Lower lobe of right lung (tissue), 2 donors: ENCODE results near the gene TBX18. TPM values are rescaled to one million over a fixed set of nuclear protein-coding genes. Genes with fewer than 3 reads are reported as not detected.

ENCODE experiments used
- ATAC-seq, 2 donors: fragments of 200-7000 bp; cut with Tn5 transposase; one replicate each; pipeline ENCODE4 v1.9.1; 2020 to 2022; ENCODE audit warnings: mild to moderate bottlenecking in 2 of 2, moderate library complexity in 2 of 2
- DNase-seq: peaks from one replicate; pipeline ENCODE4 v3.0.0-alpha.2; 2020
- H3K27ac ChIP-seq: fragments of 200-600 bp; one replicate; pipeline ENCODE4 v1.8.0; 2022
- H3K27me3 ChIP-seq: fragments of 200-600 bp; one replicate; pipeline ENCODE4 v1.8.0; 2022; ENCODE audit warnings: low read depth
- H3K36me3 ChIP-seq: fragments of 200-600 bp; one replicate; pipeline ENCODE4 v1.8.0; 2022; ENCODE audit warnings: mild to moderate bottlenecking
- H3K4me1 ChIP-seq: fragments of 200-600 bp; one replicate; pipeline ENCODE4 v1.8.0; 2022
- H3K4me3 ChIP-seq: fragments of 200-600 bp; one replicate; pipeline ENCODE4 v1.8.0; 2022; ENCODE audit warnings: mild to moderate bottlenecking
- H3K9me3 ChIP-seq: fragments of 200-600 bp; one replicate; pipeline ENCODE4 v1.8.0; 2022
- intact Hi-C: fragments of 100-400 bp; cut with DNase I; formaldehyde crosslinking; loops from one replicate; pipeline ENCODE4 v1.11.0; 2022
- total RNA-seq: library from RNA; stranded (reverse); fragmentation: NEBNext Ultra II Directional; extraction: Animal tissue kit (Norgen Biotek cat#: 25700); gene quantifications from one replicate; pipeline ENCODE4 v1.2.1, GENCODE V29; 2021
- TF ChIP-seq, protein P1 (sequence below): fragments of 200-600 bp; IDR thresholded peaks from one replicate; pipeline ENCODE4 v1.8.0; 2022; ENCODE audit warnings: antibody characterized with exemption, mild to moderate bottlenecking
- donor health status: DM: no; HTN: yes; CAD: no; lungs with severe emphysema.

Gene TBX18
- total RNA-seq, 1 donor from 2014 or later = 1.5 TPM

DNA sequence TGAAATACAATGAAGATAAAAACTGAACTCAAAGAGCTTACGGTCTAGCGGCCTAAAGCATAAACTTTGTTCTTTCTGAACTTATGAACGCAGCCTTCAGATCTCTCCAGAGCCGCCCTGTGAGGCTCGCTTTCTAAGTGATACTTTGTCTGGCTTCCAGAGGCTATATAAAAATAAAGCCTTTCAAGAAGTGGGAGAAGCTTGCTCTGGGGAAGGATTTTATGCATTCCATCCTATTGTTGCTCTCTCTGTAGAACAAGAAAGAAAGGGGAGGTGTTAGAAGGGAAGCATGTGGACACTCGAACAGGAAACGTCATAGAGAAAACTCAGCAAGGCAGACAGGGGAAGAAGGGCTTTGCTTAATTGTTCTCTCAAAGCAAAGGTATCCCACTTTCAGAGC lies 77.0 kb downstream of the TBX18 start:
- intact Hi-C loops = no loop called here
- no peak overlapping the region for H3K27ac ChIP-seq
- H3K4me3 ChIP-seq = no peak overlapping the region

DNA sequence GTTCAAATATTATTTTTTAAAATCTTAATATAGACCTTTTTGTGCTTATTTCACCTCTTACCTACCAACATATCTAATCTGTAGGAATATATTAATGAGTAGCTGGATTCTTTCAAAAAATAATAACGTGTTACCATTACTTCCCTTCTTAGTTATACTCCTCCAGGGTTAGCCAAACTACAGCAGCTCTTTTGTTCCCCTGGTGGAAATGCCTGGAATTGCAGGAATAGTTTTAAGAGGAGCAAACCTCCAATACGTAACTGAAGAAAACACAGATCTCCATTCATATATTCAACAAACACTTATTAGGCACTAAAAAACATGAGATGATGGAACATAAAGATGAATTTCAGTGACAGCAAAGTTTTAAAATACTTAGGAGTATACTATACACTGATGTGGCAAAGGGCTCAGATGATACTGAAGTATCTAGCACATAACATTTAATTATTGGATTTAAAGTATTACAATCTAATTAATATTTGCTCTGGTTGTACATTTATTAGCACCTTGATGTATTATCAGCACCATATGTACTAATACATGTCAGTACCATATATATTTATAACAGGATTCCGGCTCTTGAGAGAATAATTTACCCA lies 78.3 kb downstream of the TBX18 start:
- no peak for ATAC-seq
- Histone ChIP-seq H3K36me3 (no peaks in the 10 kb centered on the region), H3K4me1 (no peaks in the 10 kb centered on the region), H3K27ac (no peak overlapping the region), H3K4me3 (no peak overlapping the region), H3K9me3 (no peaks in the 10 kb centered on the region), H3K27me3 (no peaks in the 10 kb centered on the region)
- no peak for DNase-seq
- TF ChIP-seq, protein P1, sequence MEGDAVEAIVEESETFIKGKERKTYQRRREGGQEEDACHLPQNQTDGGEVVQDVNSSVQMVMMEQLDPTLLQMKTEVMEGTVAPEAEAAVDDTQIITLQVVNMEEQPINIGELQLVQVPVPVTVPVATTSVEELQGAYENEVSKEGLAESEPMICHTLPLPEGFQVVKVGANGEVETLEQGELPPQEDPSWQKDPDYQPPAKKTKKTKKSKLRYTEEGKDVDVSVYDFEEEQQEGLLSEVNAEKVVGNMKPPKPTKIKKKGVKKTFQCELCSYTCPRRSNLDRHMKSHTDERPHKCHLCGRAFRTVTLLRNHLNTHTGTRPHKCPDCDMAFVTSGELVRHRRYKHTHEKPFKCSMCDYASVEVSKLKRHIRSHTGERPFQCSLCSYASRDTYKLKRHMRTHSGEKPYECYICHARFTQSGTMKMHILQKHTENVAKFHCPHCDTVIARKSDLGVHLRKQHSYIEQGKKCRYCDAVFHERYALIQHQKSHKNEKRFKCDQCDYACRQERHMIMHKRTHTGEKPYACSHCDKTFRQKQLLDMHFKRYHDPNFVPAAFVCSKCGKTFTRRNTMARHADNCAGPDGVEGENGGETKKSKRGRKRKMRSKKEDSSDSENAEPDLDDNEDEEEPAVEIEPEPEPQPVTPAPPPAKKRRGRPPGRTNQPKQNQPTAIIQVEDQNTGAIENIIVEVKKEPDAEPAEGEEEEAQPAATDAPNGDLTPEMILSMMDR = peak; percentile 20
- intact Hi-C loops = no loop called here

More for the DNA sequence above, 77.0 kb downstream of the TBX18 start:
- H3K36me3 ChIP-seq = no peaks in the 10 kb centered on the region
- no peaks in the 10 kb centered on the region for H3K27me3 ChIP-seq
- H3K4me1 ChIP-seq = no peaks in the 10 kb centered on the region
- ATAC-seq (no peak), DNase-seq (no peak)
- TF ChIP-seq, protein P1 = no peak
- no peaks in the 10 kb centered on the region for H3K9me3 ChIP-seq

DNA sequence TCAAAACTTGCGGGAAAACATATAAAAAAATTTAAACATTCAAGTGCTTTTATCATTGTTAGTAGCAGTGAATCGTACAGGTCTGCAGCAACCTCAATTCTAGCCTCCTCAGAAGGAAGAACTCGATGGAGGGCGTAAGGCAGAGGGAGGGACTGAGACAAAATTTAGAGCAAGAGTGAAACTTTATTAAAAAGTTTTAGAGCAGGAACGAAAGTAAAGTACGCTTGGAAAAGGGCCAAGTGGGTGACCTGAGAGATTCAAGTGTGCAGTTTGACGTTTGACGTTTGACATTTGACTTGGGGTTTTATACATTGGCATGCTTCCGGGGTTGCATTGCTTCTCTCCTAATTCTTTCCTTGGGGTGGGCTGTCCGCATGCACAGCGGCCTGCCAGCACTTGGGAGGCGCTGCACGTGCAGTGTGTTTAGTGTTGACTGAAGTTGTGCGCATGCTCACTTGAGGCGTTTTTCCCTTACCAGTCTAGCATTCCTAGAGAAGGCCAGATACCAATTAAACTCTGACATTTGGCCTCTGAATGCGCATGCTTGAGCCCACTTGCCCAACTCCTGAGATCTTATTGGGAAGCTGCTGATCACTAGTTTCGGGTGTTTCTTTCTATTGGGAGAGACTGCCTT lies 82.6 kb downstream of the TBX18 start:
- no peak overlapping the region for H3K4me3 ChIP-seq
- intact Hi-C loops = no loop called here
- DNase-seq = no peak
- no peaks in the 10 kb centered on the region for H3K9me3 ChIP-seq
- TF ChIP-seq, protein P1 = no peak
- H3K36me3 ChIP-seq = no peaks in the 10 kb centered on the region
- no peak for ATAC-seq
- no peaks in the 10 kb centered on the region for H3K27me3 ChIP-seq
- no peaks in the 10 kb centered on the region for H3K4me1 ChIP-seq
- H3K27ac ChIP-seq = no peak overlapping the region

DNA sequence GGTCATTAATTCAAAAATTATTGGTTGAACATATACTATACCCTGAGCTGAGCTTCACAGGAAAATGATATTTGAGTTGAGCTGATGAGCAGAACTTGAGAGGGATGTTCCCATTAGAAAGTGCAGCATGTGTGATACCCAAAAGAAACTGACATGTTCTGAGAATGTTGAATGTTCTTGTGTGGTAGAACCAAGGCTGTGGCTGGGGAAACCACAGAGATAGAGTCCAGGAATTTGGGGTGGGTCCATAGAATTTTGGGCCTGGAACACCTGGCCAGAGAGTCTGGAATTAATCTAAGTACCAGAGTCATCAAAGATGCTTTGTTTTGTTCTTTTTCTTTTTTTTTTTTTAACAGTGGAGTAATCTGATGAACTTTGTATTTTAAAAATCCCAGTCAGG lies 88.7 kb downstream of the TBX18 start:
- TF ChIP-seq, protein P1 = no peak
- intact Hi-C loops = no loop called here
- no peak for ATAC-seq
- no peaks in the 10 kb centered on the region for H3K27me3 ChIP-seq
- H3K9me3 ChIP-seq = no peaks in the 10 kb centered on the region
- H3K4me3 ChIP-seq = no peak overlapping the region
- H3K27ac ChIP-seq = no peak overlapping the region
- H3K4me1 ChIP-seq = no peaks in the 10 kb centered on the region
- no peak for DNase-seq
- no peaks in the 10 kb centered on the region for H3K36me3 ChIP-seq

DNA sequence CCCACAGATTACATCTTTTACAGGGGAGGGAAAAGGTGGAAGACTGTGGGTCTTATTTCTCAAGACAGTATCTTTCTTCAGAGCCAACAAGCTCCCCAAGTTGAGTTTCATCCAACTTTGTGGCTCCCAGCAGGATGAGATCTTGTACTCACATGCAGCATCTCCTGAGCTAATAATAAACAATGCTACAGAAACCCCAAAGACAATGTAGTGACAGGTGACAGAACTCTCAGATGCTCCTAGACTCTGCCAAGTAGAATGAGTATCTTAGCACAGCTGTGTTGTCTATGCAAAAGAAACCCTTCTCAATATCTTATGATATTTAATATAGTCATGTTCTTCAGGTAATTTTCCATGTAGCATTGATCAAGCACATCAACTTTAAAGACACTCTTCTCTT lies 90.0 kb downstream of the TBX18 start:
- TF ChIP-seq, protein P1 = no peak
- Histone ChIP-seq H3K36me3 (no peaks in the 10 kb centered on the region), H3K9me3 (no peaks in the 10 kb centered on the region), H3K4me1 (no peaks in the 10 kb centered on the region), H3K4me3 (no peak overlapping the region), H3K27me3 (no peaks in the 10 kb centered on the region), H3K27ac (no peak overlapping the region)
- intact Hi-C loops = no loop called here
- no peak for ATAC-seq
- DNase-seq = no peak
